PC-3 (cell line): ENCODE measurements around the gene UFM1. TPM values are rescaled to one million over a fixed set of nuclear protein-coding genes. Genes with fewer than 3 reads are reported as not detected.

Source experiments
- ATAC-seq: fragments of 200-7000 bp; cut with Tn5 transposase; 2 replicates; pipeline ENCODE4 v1.9.1; 2020; ENCODE audit warnings: mild to moderate bottlenecking, moderate library complexity
- BruUV-seq: library from RNA; stranded (reverse); fragments of 400-500 nt; replicated peaks from 2 replicates; lab custom pipeline; 2021; lab: Mats Ljungman, UMichigan
- CTCF ChIA-PET: fragments of 300-600 bp; sonication (Branson Sonifier 250); formaldehyde crosslinking; loops from one replicate; lab custom pipeline; 2022; ENCODE audit warnings: antibody characterized with exemption; lab: Charles Lee
- POLR2A ChIA-PET: fragments of 300-600 bp; sonication (Branson Sonifier 250); formaldehyde crosslinking; loops from one replicate; lab custom pipeline; 2022; ENCODE audit warnings: antibody characterized with exemption; ENCODE audit not compliant: unreplicated experiment; lab: Charles Lee
- DNase-seq: peaks from one replicate; pipeline ENCODE4 v3.0.0-alpha.2; 2015
- H2AFZ ChIP-seq: fragments of 300-600 bp; sonication (generic); 2 replicates; pipeline ENCODE4 v1.6.0; 2016; ENCODE audit warnings: antibody characterized with exemption, low read length
- H3F3A ChIP-seq: fragments of 300-600 bp; sonication (generic); one replicate; pipeline ENCODE4 v1.6.0; 2017; ENCODE audit warnings: antibody characterized with exemption, low read length, control low read depth, mild to moderate bottlenecking; ENCODE audit not compliant: unreplicated experiment
- H3K27ac ChIP-seq: fragments of 300-600 bp; sonication (generic); 2 replicates; pipeline ENCODE4 v1.5.1; 2016; ENCODE audit warnings: mild to moderate bottlenecking, low read length
- H3K27me3 ChIP-seq: fragments of 300-600 bp; sonication (generic); 2 replicates; pipeline ENCODE4 v1.6.1; 2016; ENCODE audit warnings: low read length, mixed read lengths
- H3K36me3 ChIP-seq: fragments of 300-600 bp; sonication (generic); 2 replicates; pipeline ENCODE4 v1.6.1; 2016; ENCODE audit warnings: low read depth, mixed run types, low read length, mixed read lengths
- H3K4me1 ChIP-seq: fragments of 300-600 bp; sonication (generic); 2 replicates; pipeline ENCODE4 v1.5.1; 2016; ENCODE audit warnings: low read length; ENCODE audit not compliant: insufficient read depth
- H3K4me2 ChIP-seq: fragments of 300-600 bp; sonication (generic); 2 replicates; pipeline ENCODE4 v1.6.0; 2016; ENCODE audit warnings: low read length
- H3K4me3 ChIP-seq: fragments of 300-600 bp; sonication (generic); 2 replicates; pipeline ENCODE4 v1.5.1; 2016; ENCODE audit warnings: mild to moderate bottlenecking, low read length, mixed read lengths
- H3K79me2 ChIP-seq: fragments of 300-600 bp; sonication (generic); 2 replicates; pipeline ENCODE4 v1.6.1; 2017; ENCODE audit warnings: low read length, mixed read lengths
- H3K9ac ChIP-seq: fragments of 300-600 bp; sonication (generic); 2 replicates; pipeline ENCODE4 v1.6.0; 2016; ENCODE audit warnings: mild to moderate bottlenecking, low read length
- H3K9me2 ChIP-seq: fragments of 300-600 bp; sonication (generic); replicated peaks from 2 replicates; pipeline ENCODE4 v1.6.1; 2016; ENCODE audit warnings: mixed run types, low read length, mixed read lengths
- H3K9me3 ChIP-seq: fragments of 300-600 bp; sonication (generic); 2 replicates; pipeline ENCODE4 v1.6.1; 2016; ENCODE audit warnings: low read length, mixed read lengths
- H4K20me1 ChIP-seq: fragments of 300-600 bp; sonication (generic); 2 replicates; pipeline ENCODE4 v1.6.1; 2016; ENCODE audit warnings: low read length, mixed read lengths
- EZH2 ChIP-seq: fragments of 300-600 bp; sonication (generic); IDR thresholded peaks from one replicate; pipeline ENCODE4 v1.6.1; 2017; ENCODE audit warnings: antibody characterized with exemption, mild to moderate bottlenecking, low read length; ENCODE audit not compliant: unreplicated experiment
- EZH2phosphoT487 ChIP-seq: fragments of 300-600 bp; sonication (generic); IDR thresholded peaks from 2 replicates; pipeline ENCODE4 v1.6.1; 2018; ENCODE audit warnings: mild to moderate bottlenecking, antibody characterized with exemption, low read length, borderline replicate concordance
- intact Hi-C: fragments of 100-400 bp; cut with micrococcal nuclease; formaldehyde crosslinking; loops from 2 replicates; pipeline ENCODE4 v1.9.0; 2023
- total RNA-seq: library from RNA; depleted of rRNA; stranded (reverse); fragments of >200 nt; gene quantifications from 2 replicates; pipeline ENCODE4 v1.2.3, GENCODE V29; 2014
- TF ChIP-seq, protein P1 (sequence below): fragments of 300-600 bp; sonication (generic); conservative IDR thresholded peaks from 2 replicates; pipeline ENCODE4 v1.5.1; 2017; ENCODE audit warnings: antibody characterized with exemption, low read depth, mild to moderate bottlenecking, low read length

The UFM1 gene
- total RNA-seq, 1 experiment from 2014 or later = 30.3 TPM

DNA sequence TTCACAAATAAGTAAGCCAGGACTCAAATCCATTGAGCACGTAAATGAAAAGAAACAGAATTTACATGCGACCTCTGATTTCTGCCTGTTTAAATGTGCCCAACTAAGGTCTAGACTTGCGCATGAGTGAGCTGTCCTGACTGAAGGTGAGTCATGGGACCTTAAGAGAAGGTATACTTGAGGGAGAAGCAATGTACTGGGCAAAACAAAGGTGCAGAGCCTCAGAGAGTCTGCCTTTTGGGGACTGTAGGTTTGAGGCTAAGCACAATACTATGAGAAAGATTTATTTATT is 45.8 kb downstream of the UFM1 start:
- H3K9me2 ChIP-seq = no peaks in the 10 kb centered on the region
- ChIA-PET POLR2A (no interaction called here), CTCF (no interaction called here)
- peaks cover 17% of the 10 kb centered on the region for H3K4me1 ChIP-seq
- H4K20me1 ChIP-seq = no peaks in the 10 kb centered on the region
- H3K27ac ChIP-seq = peak overlapping the region; percentile 88
- no peaks in the 10 kb centered on the region for H3K79me2 ChIP-seq
- peak; percentile 59 for DNase-seq
- intact Hi-C loops = no loop called here
- H3K27me3 ChIP-seq = no peaks in the 10 kb centered on the region
- H3F3A ChIP-seq = no peaks in the 10 kb centered on the region
- H3K4me2 ChIP-seq = peak overlapping the region; percentile 45
- H3K36me3 ChIP-seq = no peaks in the 10 kb centered on the region
- H3K9me3 ChIP-seq = no peaks in the 10 kb centered on the region
- BruUV-seq = no TSS peak
- H3K4me3 ChIP-seq = no peak overlapping the region
- H3K9ac ChIP-seq = 0 out of 2 replicates have a peak overlapping the region, but pooled peaks have one; percentile 19
- ATAC-seq = peak; percentile 60; the same call in 1 of the 2 replicates
- H2AFZ ChIP-seq = no peak overlapping the region
- TF ChIP-seq EZH2phosphoT487 (no peak), EZH2 (no peak)
- TF ChIP-seq, protein P1, sequence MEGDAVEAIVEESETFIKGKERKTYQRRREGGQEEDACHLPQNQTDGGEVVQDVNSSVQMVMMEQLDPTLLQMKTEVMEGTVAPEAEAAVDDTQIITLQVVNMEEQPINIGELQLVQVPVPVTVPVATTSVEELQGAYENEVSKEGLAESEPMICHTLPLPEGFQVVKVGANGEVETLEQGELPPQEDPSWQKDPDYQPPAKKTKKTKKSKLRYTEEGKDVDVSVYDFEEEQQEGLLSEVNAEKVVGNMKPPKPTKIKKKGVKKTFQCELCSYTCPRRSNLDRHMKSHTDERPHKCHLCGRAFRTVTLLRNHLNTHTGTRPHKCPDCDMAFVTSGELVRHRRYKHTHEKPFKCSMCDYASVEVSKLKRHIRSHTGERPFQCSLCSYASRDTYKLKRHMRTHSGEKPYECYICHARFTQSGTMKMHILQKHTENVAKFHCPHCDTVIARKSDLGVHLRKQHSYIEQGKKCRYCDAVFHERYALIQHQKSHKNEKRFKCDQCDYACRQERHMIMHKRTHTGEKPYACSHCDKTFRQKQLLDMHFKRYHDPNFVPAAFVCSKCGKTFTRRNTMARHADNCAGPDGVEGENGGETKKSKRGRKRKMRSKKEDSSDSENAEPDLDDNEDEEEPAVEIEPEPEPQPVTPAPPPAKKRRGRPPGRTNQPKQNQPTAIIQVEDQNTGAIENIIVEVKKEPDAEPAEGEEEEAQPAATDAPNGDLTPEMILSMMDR = no peak

DNA sequence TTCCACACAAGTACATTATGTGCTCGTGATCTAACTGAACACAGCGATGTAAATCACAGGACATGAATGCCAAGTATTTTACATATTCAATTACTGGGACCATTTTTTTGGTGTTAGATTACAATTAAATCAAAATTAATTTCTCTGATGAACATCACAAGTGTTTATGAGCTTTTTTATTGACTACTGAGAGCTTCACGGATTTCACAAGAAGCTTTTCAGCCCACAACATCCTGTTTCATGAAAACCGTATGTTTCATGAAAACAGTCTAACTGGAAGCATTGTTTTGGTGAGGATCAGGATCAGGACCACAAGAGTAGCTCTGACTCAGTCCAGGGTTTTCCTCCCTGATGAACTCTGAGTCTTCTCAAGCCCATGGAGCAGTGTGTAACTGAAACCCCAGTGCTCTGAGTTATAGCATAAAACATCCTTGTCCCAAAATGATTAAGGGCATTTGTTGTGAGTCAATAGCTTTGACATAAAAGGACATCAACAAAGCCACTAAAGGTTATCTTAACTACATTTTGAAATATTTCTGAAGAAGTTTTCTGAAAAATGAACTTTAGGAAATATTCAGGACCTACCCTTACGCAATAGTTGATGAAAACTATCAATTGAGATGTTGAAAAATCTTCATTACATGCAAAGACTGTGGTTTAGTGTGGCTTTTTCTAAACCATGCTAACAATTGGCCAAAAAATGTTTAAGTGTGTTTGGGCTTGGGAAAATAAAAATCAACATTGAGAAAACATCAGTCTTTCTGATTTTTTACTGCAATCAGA is 49.3 kb downstream of the UFM1 start:
- H3K27ac ChIP-seq = no peak overlapping the region
- BruUV-seq = no TSS peak
- H3K4me1 ChIP-seq = peaks cover 15% of the 10 kb centered on the region
- intact Hi-C loops = no loop called here
- no peak overlapping the region for H3K4me3 ChIP-seq
- H4K20me1 ChIP-seq = no peaks in the 10 kb centered on the region
- no peaks in the 10 kb centered on the region for H3F3A ChIP-seq
- H3K9me3 ChIP-seq = no peaks in the 10 kb centered on the region
- H3K4me2 ChIP-seq = no peak overlapping the region
- H3K9ac ChIP-seq = no peak overlapping the region
- H3K79me2 ChIP-seq = no peaks in the 10 kb centered on the region
- CTCF ChIA-PET = no interaction called here
- no peaks in the 10 kb centered on the region for H3K36me3 ChIP-seq
- DNase-seq (peak; percentile 8), ATAC-seq (no peak)
- no peak for TF ChIP-seq EZH2phosphoT487
- H3K27me3 ChIP-seq = no peaks in the 10 kb centered on the region
- POLR2A ChIA-PET = no interaction called here
- H2AFZ ChIP-seq = no peak overlapping the region
- no peaks in the 10 kb centered on the region for H3K9me2 ChIP-seq

DNA sequence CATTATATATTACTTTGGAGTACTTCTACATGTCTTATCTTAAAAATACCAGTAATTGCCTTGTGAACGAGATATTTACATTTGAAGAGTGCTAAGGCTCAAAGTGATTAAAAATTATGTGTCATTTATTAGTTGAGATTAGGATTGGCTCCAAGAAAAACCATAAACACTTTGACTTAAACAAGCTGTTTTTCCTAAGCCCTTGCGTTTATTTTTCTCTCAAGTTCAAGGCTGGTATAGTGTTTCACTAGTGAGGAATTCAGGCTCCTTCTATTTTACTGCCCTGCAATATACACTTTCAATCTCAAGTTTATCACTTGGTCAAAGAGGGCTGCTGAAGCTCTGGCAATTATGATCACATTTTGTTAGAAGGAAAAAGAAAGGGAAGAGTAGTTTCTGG is 49.9 kb downstream of the UFM1 start:
- H2AFZ ChIP-seq = no peak overlapping the region
- ATAC-seq (no peak), DNase-seq (no peak)
- BruUV-seq = no TSS peak
- no peaks in the 10 kb centered on the region for H4K20me1 ChIP-seq
- H3K9ac ChIP-seq = no peak overlapping the region
- H3F3A ChIP-seq = no peaks in the 10 kb centered on the region
- peaks cover 9% of the 10 kb centered on the region for H3K4me1 ChIP-seq
- TF ChIP-seq EZH2phosphoT487 (no peak), EZH2 (no peak)
- TF ChIP-seq, protein P1 = no peak
- H3K9me2 ChIP-seq = no peaks in the 10 kb centered on the region
- H3K4me2 ChIP-seq = no peak overlapping the region
- H3K9me3 ChIP-seq = no peaks in the 10 kb centered on the region
- CTCF ChIA-PET = no interaction called here
- no peak overlapping the region for H3K4me3 ChIP-seq
- no peaks in the 10 kb centered on the region for H3K79me2 ChIP-seq
- intact Hi-C loops = no loop called here
- no peaks in the 10 kb centered on the region for H3K27me3 ChIP-seq
- POLR2A ChIA-PET = no interaction called here
- no peaks in the 10 kb centered on the region for H3K36me3 ChIP-seq
- no peak overlapping the region for H3K27ac ChIP-seq
